HG03039 (cell line): Measurements from ENCODE around the gene CYGB.

Experiments
- ATAC-seq: cut with Tn5 transposase; IDR thresholded peaks from one replicate; pipeline ENCODE4 v1.9.1; 2021; ENCODE audit warnings: mild to moderate bottlenecking, moderate library complexity; ENCODE audit not compliant: unreplicated experiment

The CYGB gene

DNA sequence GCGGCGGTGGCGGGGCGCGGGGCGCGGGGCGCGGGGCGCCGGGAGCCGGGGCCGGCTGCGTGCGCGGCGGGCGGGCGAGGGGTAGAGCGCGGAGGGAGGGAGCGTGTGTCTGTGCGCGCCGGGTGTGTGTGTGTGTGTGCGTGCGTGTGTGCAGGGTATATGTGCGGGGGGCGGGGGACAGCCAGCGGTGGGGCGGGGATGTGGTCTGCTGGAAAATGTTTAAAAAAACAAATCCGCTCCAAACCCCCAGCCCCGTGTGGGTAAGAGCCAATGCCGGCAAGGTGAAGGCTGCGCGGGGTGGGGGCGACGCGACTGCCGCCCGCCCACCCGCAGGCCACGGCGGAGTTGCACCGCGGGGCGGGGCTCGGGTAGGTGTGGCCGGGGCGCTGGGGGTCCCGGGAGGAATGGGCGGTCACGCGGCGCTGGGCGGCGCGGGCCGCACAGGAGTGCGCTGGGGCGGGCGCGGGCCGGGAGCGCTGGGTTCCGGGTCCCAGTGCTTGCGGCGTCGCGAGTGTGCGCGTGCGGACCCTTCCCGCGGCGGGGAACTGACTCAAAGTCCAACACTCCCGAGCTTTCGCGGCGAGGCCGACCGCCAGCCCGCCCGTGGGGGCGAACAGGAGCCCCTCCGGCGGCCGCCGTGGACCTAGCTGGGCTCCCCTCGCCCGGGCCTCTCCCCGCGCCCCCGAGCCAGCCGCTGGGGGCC is at the start of gene CYGB:
Gene CYGB (minus strand): TSS at position 132 of the 703 bp plus-strand sequence. CDS start 167 bp downstream, outside the sequence.
- no peak for ATAC-seq

DNA sequence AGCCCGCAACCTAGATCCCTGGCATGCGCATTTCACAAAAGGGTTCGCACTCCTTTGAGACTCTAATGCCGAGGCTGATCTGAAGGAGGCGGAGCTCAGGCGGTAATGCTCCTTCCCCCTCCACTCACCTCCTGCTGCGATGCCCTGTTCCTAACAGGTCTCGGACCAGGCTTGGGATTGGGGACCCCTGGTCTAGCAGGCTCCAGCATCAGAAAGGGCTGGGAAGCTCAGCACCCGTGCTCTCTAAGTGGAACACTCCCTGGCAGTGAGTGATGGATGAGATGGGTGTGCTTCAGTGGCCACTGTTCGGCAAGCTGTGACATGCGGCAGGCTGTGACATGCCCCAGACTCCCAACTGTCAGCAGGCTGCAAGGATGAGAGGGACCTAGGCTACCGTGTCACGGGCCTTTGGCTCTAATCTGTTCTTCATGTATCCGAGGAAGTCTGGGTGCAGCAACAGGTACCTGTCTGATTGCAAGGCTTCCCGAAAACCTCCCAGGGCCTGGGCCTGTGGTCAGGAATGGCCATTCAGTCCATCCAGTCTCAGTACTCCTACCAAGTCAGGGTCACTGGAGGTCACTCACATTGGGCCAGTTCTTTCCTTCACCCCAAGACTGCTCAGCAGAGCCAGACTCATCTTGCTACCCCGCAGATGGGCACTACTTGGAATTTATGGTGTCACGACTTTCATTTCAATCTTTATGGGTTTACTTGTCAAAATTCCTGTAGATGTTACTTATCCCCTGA is 49.4 kb upstream of the CYGB start:
- no peak for ATAC-seq

DNA sequence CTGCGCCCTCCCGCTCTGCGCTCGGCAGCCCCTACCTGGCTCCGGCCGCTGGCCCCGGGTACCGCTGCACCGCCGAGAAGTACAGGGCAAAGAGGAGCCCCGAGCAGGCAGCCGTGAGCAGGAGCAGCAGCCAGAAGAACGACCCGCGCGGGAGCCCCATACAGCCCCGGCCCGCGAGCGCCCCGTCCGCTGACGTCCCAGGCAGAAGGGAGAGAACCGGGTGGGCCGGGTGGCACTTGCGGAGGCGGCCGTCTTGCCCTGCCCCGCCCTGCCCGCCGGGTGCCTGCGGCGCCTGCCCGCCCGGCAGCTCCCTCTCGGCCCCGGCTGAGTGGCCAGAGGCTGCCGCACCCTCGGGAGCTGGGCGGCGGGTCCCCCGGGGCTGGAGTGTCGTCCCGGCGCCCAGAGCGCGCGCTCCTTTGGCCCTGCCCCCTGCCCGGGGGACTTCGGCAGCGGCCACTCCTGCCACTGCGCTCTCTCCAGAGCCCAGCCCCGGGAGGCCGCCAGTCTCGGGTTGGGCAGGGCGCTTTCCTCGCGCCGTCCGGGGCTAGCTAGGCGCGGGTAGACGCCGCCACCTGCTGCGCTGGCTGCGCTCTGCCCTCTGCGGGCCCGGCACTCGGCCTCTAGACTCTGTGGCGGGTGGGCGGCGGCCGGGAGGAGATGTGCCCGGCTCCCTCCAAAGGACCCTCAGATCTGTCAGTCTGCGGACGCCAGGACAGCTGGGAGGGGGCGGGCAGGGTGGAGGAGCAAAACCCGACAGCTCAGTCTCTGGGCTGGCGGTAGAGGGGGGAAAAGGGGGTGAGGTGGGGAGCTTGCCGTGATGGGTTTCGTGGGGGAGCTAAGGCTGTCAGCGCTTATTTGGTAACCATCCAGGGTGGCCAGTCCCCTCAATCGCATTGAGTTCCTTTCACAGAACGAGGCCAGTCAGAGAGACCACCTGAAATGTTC is 48.4 kb upstream of the CYGB start, which contains the start of gene ST6GALNAC2:
Gene ST6GALNAC2 (minus strand): TSS at position 212 of the 945 bp plus-strand sequence. CDS start 52 bp downstream, at position 160.
- no peak for ATAC-seq

DNA sequence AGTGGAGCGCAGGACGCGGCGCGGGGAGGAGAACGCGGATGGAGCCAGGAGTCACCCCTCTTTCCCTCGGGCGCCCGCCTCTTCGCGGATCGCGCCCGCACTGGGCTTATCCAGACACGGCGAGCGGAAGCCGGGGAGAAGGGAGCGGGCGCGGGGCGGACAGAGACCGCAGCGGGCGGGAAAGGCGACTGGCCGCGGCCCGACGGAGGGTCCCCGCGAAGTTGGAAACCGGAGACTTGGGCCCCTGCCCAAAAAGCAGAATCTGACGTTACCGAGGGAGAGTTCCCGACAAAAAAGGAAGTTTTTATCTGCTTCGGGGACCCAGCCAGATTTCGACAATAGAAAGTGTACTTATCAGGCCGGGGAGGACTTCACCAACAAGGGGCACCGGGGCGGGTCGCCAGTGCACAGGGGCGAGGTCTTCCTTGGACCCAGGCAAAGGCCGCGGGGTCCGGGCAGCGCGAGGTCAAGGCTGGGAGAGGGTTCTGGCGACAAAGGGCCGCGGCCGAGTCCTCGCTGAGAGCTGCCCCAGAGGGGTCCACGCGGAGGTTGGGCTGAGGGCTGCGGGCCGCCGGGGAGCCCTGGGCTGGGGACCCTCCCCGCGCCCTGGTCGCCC is 47.6 kb upstream of the CYGB start:
- no peak for ATAC-seq

DNA sequence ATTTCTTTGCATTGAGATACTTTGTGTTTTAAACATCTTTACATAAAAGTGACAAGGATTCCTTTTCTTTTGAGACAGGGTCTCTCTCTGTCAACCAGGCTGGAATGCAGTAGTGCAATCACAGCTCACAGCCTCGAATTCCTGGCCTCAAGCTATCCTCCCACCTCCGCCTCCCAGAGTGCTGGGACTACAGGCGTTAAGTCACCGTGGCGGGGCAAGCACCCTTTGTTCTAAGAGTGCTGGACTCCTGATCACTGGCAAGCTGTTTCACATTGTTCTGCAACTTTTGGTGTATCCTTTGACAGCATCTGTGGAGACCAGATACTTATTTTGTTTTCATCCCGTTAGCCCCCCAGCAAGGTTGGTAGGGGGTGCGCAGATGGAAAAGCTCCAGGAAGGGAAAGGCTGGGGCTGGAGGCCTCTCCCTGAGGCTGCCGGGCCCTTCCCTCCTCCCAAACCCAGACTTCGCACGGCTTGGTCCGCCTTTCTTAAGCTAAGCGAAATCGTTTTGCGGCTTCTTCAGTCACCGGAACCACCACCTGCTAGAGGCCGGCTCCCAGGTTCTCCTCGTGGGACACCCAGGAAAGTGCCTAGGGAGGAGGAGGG is 47.0 kb upstream of the CYGB start:
- no peak for ATAC-seq

DNA sequence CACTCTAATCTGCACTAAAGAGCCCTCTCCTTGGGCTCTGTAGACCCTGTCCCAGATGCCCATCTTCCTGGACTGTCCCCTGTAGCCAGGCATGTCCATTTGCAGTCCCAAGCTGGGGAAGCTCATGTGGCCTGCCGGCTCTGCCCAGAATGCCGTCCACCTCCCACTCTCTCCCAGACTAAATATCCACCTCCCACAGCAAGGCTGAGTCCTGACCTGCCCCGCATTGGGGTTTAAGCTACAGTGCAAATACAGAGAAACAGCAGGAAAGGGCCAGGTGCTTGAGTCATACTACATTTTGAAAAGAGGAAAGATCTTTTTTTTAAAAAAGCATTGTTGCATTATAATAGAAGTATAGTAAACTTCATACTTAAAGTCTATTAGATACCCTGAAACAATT is 45.2 kb upstream of the CYGB start:
- ATAC-seq, result no peak

DNA sequence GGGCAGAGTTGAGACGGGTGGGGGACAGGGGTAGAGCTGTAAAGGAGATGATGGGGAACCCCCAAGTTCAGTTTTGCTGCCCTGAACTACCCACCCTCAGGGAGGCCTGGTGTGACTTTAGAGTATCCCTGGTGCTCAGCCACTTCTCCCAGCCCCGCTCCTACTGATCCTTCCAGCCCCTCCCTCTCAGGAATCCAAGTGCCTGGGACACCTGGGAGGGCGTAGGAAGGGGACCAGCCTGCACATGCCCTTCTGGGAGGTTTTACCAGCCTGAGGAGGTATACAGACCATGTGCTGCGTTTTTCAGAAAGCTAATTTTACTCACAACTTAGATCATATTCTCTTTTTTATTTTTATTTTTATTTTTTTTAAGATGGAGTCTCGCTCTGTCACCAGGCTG is 44.0 kb upstream of the CYGB start:
- no peak for ATAC-seq

DNA sequence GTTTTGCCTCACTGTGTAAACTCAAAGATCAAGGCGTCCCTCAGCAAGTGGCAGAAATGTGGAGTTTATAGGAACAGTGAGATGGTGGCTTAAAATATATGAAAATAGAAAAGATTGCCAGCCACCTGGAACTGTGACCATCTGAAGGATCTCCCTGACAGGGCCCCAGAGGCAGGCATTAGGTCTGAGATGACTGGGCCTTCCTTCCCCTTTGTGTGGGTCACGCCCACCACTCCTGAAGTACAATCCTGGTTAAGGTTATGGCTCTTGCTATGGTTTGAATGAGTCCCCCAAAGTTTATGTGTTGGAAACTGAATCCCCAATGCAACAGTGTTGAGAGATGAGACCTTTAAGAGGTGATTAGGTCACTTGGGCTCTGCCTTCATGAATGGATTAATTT is 41.8 kb upstream of the CYGB start:
- ATAC-seq, result no peak

DNA sequence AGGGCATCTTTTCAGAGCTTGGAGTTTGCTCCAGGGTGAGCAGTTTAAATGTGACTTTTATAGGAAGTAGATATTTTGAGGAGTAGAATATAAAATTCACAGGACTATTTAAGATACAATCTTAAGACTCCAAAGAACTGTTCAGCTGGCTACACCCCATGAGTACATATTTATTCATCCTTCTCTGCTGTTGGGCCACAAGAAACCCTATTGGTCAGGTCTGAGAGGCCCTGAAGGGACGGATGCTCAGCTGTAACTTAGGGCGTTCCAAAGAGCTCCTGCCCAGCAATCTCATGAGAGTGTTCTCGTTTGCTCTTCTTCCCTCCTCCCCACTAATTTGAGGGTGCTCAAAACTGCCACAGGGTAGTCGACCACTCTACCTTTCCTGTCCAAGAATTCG is 40.9 kb upstream of the CYGB start:
- no peak for ATAC-seq

DNA sequence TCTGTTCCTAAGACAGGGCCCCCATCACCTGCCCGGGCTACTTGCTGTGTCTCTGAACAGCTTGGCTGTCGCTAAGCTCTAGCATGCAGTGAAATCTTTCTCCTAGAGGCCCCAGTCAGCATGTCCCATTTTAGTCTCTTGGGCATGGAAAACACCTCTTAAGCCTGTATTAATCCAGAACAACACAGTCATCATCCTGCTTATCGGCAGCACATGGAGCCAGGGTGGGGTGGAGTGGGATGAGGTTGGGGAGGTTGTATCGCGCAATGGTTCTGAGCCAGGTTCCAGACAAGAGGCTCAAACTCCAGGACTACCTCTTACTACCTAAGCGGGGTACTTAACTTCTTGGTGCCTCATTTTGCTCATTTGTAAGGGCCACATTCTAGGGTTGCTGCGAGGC is 40.4 kb upstream of the CYGB start:
- no peak for ATAC-seq

DNA sequence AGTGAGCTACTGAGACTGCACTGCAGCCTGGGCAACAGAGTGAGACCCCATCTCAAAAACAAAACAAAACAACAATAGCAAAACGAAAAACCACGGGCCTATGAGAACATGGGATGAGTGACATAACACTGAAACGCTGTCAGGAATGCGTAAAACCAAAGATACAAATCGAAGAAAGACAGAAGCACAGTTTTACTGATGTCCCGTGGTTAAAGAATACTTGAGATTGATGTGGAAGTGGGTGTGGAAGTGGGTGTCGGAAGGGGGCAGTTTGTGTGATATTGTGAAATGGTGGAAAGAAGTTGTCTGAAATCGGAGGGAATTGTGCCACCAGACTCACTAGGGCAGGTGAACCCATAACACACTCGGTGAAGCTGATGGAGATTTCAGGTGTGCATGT is 38.7 kb upstream of the CYGB start:
- no peak for ATAC-seq

DNA sequence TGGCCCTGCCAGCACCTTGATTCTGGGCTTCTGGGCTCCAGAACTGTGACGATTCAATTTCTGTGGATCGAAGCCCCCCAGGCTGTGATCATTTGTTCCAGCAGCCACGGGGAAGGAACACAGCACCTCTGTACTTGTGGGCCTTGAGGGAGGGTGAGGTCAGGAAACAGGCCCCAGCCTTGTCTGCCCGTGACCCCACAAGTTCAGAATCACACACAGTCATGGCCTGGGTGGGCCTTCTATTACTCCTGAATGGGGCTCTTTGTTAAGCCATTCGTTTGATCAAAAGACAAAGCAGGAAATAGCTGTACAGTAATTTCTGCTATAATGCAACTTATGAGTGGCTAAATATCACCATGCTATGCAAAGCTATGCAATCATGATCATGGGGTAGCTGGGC is 38.1 kb upstream of the CYGB start:
- no peak for ATAC-seq

DNA sequence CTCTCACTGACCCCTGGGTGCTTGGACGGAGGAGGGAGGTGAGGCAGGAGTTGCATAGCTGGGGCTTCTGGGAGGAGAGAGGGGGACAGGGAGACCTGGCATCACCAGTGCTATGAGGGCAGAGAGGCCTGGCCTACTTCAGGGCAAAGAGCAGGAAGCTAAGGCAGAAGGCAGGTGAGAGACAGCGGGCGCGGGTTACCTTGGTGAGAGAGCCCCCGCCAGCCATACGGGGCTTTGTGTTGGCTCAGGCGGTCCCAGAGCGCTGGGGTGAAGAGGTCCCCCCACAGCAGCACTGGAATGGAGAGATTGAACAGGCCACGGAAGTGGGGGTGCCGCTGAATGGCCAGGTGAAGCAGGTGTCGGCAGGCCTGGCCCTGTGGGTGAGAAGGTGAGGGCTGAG is 36.7 kb upstream of the CYGB start:
- no peak for ATAC-seq

DNA sequence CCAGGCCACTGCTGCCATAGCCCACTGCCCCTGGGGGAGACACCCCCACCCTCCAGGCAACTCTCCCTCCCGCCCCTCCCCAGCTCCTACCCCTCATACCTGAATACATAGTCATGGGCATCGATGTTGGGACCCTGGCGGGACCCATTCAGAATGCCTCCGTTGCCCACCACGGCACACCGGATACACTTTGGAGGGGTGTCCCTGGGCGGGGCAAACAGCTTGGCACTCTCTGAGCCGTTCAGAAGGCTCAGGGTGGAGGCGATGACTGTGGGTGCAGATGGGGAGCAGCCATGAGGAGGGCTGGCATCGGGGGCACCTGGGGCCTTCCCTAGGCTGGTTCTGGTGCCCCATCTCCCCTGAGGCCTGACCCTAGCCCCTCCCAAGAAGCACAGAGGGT is 35.6 kb upstream of the CYGB start:
- no peak for ATAC-seq

DNA sequence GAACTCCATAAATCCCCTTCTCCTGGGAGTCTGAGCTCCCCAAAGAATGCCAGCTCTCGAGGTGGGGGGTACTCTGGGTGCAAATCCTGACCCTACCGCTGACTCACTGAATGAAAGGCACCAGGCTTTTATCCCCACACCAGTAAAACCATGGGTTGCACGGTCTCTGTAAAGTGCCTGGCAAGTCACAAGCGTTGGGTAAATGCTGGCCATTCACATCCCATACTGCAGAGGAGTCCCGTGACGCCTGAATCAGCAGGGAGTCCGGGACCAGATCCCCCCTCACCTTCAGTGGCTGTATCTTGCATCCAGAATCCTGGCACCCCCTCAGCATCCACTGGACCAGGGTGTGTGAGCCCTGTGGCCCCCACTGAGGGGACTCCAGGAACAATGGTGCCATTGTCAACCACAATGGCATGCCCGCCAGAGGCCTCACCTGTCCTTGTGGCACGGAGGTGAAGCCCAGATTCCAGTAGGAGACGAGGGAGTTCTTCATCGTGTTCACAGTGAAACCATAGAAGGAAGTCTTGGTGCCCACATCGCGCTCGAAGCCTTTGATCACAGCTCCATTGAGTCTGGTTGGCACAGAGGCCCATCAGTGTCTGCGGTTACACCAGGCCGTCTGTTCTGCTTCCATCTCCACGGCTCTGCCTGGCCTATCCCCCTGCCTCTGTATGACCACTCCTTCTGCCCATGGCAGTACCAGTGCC is 34.8 kb upstream of the CYGB start:
- ATAC-seq, result no peak

DNA sequence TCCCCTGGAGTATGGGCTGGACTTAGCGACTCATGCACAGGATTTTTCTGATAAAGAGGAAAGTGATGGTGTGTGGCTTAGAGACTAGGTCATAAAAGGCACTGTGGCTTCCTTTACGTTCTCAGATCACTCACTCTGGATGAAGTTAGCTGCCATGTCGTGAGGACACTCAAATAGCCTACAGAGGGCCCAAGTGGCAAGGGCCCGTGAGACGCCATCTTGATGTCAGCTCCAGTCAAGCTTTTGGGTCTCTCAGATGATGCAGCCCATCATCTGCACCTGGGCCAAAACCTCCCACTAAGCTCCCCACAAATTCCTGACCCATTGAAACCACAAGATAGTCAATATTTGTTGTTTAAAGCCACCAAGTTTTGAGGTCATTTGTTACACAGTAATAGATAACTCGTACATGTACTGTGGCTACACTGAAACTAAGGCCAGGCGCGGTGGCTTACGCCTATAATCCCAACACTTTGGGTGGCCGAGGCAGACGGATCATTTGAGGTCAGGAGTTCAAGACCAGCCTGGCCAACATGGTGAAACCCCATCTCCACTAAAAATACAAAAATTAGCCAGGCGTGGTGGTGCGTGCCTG is 33.5 kb upstream of the CYGB start:
- no peak for ATAC-seq

DNA sequence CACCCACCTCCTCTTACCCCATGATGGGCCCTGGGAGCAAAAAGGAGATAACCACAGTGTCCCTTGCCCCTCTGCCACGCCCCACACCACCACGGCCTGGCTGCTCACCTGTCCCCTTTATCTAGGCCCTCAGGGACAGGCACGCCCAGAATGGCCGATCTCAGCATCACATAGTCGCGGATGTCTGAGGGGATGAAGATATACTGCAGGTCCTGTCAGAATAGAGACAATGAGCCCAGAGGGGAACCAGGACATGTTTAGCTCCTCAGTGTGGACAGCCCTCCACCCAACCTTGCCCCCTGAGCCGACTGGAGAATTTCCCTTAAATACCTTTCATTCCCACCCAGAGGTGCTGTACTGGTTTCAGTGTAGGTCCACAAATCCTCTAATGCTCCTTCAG is 32.9 kb upstream of the CYGB start:
- no peak for ATAC-seq

DNA sequence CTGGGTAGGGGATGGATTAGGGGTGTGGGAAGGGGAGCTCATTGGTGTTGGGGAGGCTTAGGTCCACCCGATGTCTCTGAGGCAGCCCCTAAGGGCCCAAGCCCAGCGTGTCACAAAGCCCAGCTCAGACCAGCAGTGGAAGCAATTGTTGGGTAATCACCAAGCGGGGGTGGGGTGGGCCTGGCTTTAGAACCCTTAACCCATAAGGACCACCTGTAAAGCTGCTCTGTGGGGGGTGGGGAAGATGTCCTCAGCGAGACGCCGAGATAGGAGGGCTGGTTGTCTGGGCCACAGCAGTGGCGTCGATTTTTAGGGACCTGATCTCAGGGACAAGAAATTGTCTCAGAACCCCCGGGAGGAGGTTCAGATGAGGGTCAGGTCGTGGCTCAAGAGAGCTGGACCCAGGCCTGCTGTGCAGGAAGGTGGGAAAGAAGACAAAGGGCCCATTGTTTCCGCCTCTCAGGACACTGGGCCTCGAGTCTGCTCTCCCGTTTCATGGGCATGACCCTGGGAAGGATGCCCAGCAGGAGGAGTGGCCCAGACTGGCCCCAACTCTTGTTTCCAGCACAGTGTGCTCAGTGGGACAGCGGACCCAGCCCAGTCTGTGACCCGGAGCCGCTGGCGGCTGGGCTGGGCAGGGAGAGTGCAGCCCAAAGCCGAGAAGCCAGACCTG is 32.2 kb upstream of the CYGB start:
- ATAC-seq, result no peak

DNA sequence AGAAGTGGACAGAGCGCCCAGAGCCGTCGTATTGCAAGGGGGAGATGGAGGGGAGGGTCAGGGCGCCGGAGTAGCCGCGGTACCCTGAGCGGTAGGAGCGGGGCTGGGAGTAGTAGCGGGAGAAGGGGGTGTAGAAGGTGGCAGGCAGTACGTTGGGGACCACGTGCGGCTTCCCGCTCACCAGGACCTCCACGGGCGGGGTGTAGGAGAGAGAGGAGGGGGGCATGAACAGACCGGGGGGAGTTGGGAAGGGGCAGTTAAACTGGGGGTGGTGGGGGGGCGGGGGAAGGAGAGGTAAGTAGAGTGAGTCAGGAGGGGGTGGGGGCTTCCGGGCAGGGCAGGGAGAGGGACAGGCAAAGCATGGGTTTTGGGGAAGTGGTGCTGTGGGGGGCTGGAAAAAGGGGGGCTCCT is 31.3 kb upstream of the CYGB start:
- no peak for ATAC-seq
